ENCODE results near the gene USP35. TPM values are rescaled to one million over a fixed set of nuclear protein-coding genes. Genes with fewer than 3 reads are reported as not detected.

USP35 gene
- total RNA-seq, 1 donor from 2014 or later: 6.2 TPM

GRCh38 chr11:78192911-78193351 lies 4.2 kb downstream of the USP35 start:
- intact Hi-C loops (cut with DNase I): no loop called here
- DNase-seq (ENCODE audit: missing footprints) (peak; percentile 49), ATAC-seq (no peak)

- intact Hi-C loops (cut with DNase I): no loop called here
- DNase-seq (ENCODE audit: missing footprints): no peak
- ATAC-seq: no peak
These were observed 5.1 kb downstream of the USP35 start for GRCh38 chr11:78193806-78194205.

GRCh38 chr11:78194490-78194889 lies 5.8 kb downstream of the USP35 start:
- ATAC-seq (no peak), DNase-seq (ENCODE audit: missing footprints) (no peak)
- intact Hi-C loops (cut with DNase I): no loop called here

- ATAC-seq (no peak), DNase-seq (ENCODE audit: missing footprints) (no peak)
- intact Hi-C loops (cut with DNase I): no loop called here
These were observed 7.3 kb downstream of the USP35 start for GRCh38 chr11:78195917-78196560.

GRCh38 chr11:78196661-78197091 lies 8.0 kb downstream of the USP35 start:
- DNase-seq (ENCODE audit: missing footprints): peak; percentile 34
- ATAC-seq: no peak
- intact Hi-C loops (cut with DNase I): no loop called here

GRCh38 chr11:78197816-78198215 lies 9.1 kb downstream of the USP35 start:
- intact Hi-C loops (cut with DNase I): no loop called here
- ATAC-seq: no peak
- no peak for DNase-seq (ENCODE audit: missing footprints)

- intact Hi-C loops (cut with DNase I): no loop called here
- ATAC-seq (no peak), DNase-seq (ENCODE audit: missing footprints) (no peak)
These were observed 10.4 kb downstream of the USP35 start for GRCh38 chr11:78199015-78199652.

GRCh38 chr11:78199653-78200015 lies 10.9 kb downstream of the USP35 start:
- ATAC-seq: no peak
- no peak for DNase-seq (ENCODE audit: missing footprints)
- intact Hi-C loops (cut with DNase I): no loop called here

GRCh38 chr11:78200061-78200460 lies 11.3 kb downstream of the USP35 start:
- peak; percentile 40 for DNase-seq (ENCODE audit: missing footprints)

GRCh38 chr11:78200553-78200952 lies 11.8 kb downstream of the USP35 start:
- intact Hi-C loops (cut with DNase I): no loop called here
- ATAC-seq (no peak), DNase-seq (ENCODE audit: missing footprints) (no peak)

More at GRCh38 chr11:78200061-78200460, 11.3 kb downstream of the USP35 start:
- ATAC-seq: no peak
- intact Hi-C loops (cut with DNase I): no loop called here

- intact Hi-C loops (cut with DNase I): no loop called here
- DNase-seq (ENCODE audit: missing footprints) (no peak), ATAC-seq (no peak)
These were observed 12.5 kb downstream of the USP35 start for GRCh38 chr11:78201096-78201818.

- ATAC-seq: no peak
- no peak for DNase-seq (ENCODE audit: missing footprints)
- intact Hi-C loops (cut with DNase I): no loop called here
These were observed 14.0 kb downstream of the USP35 start for GRCh38 chr11:78202733-78203167.

GRCh38 chr11:78203184-78203583 lies 14.5 kb downstream of the USP35 start:
- ATAC-seq (no peak), DNase-seq (ENCODE audit: missing footprints) (no peak)
- intact Hi-C loops (cut with DNase I): no loop called here

GRCh38 chr11:78205256-78205655 lies 16.5 kb downstream of the USP35 start:
- intact Hi-C loops (cut with DNase I): no loop called here
- no peak for ATAC-seq
- no peak for DNase-seq (ENCODE audit: missing footprints)

- intact Hi-C loops (cut with DNase I): no loop called here
- ATAC-seq (no peak), DNase-seq (ENCODE audit: missing footprints) (no peak)
These were observed 17.0 kb downstream of the USP35 start for GRCh38 chr11:78205691-78206090.

- ATAC-seq: no peak
- intact Hi-C loops (cut with DNase I): no loop called here
- no peak for DNase-seq (ENCODE audit: missing footprints)
These were observed 19.0 kb downstream of the USP35 start for GRCh38 chr11:78207532-78208256.

GRCh38 chr11:78208257-78209165 lies 19.8 kb downstream of the USP35 start:
- intact Hi-C loops (cut with DNase I): no loop called here
- ATAC-seq (no peak), DNase-seq (ENCODE audit: missing footprints) (no peak)

GRCh38 chr11:78209478-78209877 lies 20.8 kb downstream of the USP35 start:
- intact Hi-C loops (cut with DNase I): no loop called here
- ATAC-seq (no peak), DNase-seq (ENCODE audit: missing footprints) (no peak)

All from Right ventricle myocardium inferior (tissue), 1 donor.